Erythroblast (primary cell): ENCODE results near the gene KCNMA1.

Experiments used
- GATA1 ChIP-seq: IDR thresholded peaks from 2 replicates; pipeline ENCODE4 v1.6.1; 2011; ENCODE audit warnings: low read depth, mild to moderate bottlenecking, control low read depth, low read length, moderate library complexity
- POLR2A ChIP-seq: IDR thresholded peaks from 2 replicates; pipeline ENCODE4 v1.6.1; 2011; ENCODE audit warnings: mild to moderate bottlenecking, low read length

- no peak for TF ChIP-seq POLR2A
- TF ChIP-seq GATA1: no peak
Observed at GRCh38 chr10:77191324-77192049, 446.1 kb downstream of the KCNMA1 start.
